Endothelial cell of umbilical vein (primary cell): ENCODE data around the gene CHCHD3. TPM values are rescaled to one million over a fixed set of nuclear protein-coding genes. Genes with fewer than 3 reads are reported as not detected.

Experiments
- BruUV-seq: library from RNA; stranded (reverse); fragments of 400-500 nt; replicated peaks from 2 replicates; lab custom pipeline; 2021; lab: Mats Ljungman, UMichigan
- CTCF ChIA-PET: fragments of 300-600, 350-600 bp; sonication (Branson Sonifier 250); formaldehyde crosslinking; loops from one replicate; lab custom pipeline; 2021; ENCODE audit warnings: antibody characterized with exemption, inconsistent platforms; lab: Charles Lee
- POLR2A ChIA-PET: fragments of 300-600, 350-600 bp; sonication (Branson Sonifier 250); formaldehyde crosslinking; loops from one replicate; lab custom pipeline; 2021; ENCODE audit warnings: antibody characterized with exemption, inconsistent platforms; lab: Charles Lee
- DNase-seq: peaks from one replicate; pipeline ENCODE4 v3.0.0-alpha.2; 2011; ENCODE audit warnings: low read depth, low spot score
- FAIRE-seq: peaks from 2 replicates; lab custom pipeline; 2011; peaks lifted over from hg19 to GRCh38; lab: Jason Lieb, UNC
- H2AFZ ChIP-seq: 2 replicates; pipeline ENCODE4 v1.6.0; 2012; ENCODE audit warnings: low read depth, low read length, control low read depth, inconsistent platforms
- H3K27ac ChIP-seq: 2 replicates; pipeline ENCODE4 v1.5.1; 2011; ENCODE audit warnings: low read depth, mild to moderate bottlenecking, control low read depth, low read length, moderate library complexity; ENCODE audit not compliant: insufficient read depth
- H3K27me3 ChIP-seq, 2 experiments: 2 replicates each; pipeline versions ENCODE4 v1.6.0 to v1.6.1; 2011; ENCODE audit warnings: low read length in 2 of 2, mixed read lengths in 1 of 2; ENCODE audit not compliant: control insufficient read depth in 2 of 2, insufficient read depth in 2 of 2
- H3K36me3 ChIP-seq, 2 experiments: 2 replicates in 1 of 2; 3 replicates in 1 of 2; pipeline ENCODE4 v1.5.1; 2011; ENCODE audit warnings: low read length in 2 of 2, mild to moderate bottlenecking in 1 of 2, moderate library complexity in 1 of 2; ENCODE audit not compliant: control insufficient read depth in 2 of 2, insufficient read depth in 2 of 2; ENCODE audit errors: extremely low read depth in 1 of 2
- H3K4me1 ChIP-seq: 3 replicates; pipeline ENCODE4 v1.5.1; 2011; ENCODE audit warnings: mild to moderate bottlenecking, low read length; ENCODE audit not compliant: control insufficient read depth, insufficient read depth; ENCODE audit errors: extremely low read depth
- H3K4me2 ChIP-seq: 2 replicates; pipeline ENCODE4 v1.6.1; 2011; ENCODE audit warnings: low read length, control low read depth, mixed read lengths; ENCODE audit not compliant: insufficient read depth
- H3K4me3 ChIP-seq, 3 experiments: fragments of 200-600 bp in 1 of 3; sonication (generic), shearing (Covaris generic) in 1 of 3; replicated peaks in 1 of 3; 2 replicates each; pipeline ENCODE4 v1.5.1; 2011 to 2016; ENCODE audit warnings: control low read depth in 3 of 3, low read length in 3 of 3, mild to moderate bottlenecking in 2 of 3, inconsistent platforms in 1 of 3, low read depth in 1 of 3, moderate library complexity in 1 of 3; ENCODE audit not compliant: insufficient read depth in 1 of 3
- H3K79me2 ChIP-seq: 2 replicates; pipeline ENCODE4 v1.6.0; 2012; ENCODE audit warnings: low read length, inconsistent platforms; ENCODE audit not compliant: control insufficient read depth, insufficient read depth
- H3K9ac ChIP-seq: replicated peaks from 2 replicates; pipeline ENCODE3; 2011; ENCODE audit warnings: low read length, control low read depth; ENCODE audit not compliant: insufficient read depth; ENCODE audit errors: extremely low read depth
- H3K9me1 ChIP-seq: replicated peaks from 3 replicates; pipeline ENCODE4 v1.6.0; 2011; ENCODE audit warnings: mild to moderate bottlenecking, low read length; ENCODE audit not compliant: control insufficient read depth, insufficient read depth; ENCODE audit errors: extremely low read depth
- H3K9me3 ChIP-seq: replicated peaks from 2 replicates; pipeline ENCODE4 v1.5.1; 2012; ENCODE audit warnings: low read length, inconsistent platforms; ENCODE audit not compliant: control insufficient read depth, insufficient read depth
- H4K20me1 ChIP-seq: replicated peaks from 2 replicates; pipeline ENCODE3; 2011; ENCODE audit warnings: mild to moderate bottlenecking, low read length; ENCODE audit not compliant: control insufficient read depth, insufficient read depth; ENCODE audit errors: extremely low read depth
- CTCF ChIP-seq, 2 donors: IDR thresholded peaks; 1 replicate in 1 of 2; 2 replicates in 1 of 2; pipeline ENCODE4 v1.5.1; 2011; ENCODE audit warnings: low read length in 2 of 2, mild to moderate bottlenecking in 2 of 2, moderate library complexity in 2 of 2, control low read depth in 1 of 2, inconsistent platforms in 1 of 2, low read depth in 1 of 2; ENCODE audit not compliant: insufficient read depth in 1 of 2; ENCODE audit errors: extremely low read depth in 1 of 2
- EZH2 ChIP-seq: IDR thresholded peaks from 2 replicates; pipeline ENCODE4 v1.6.1; 2012; ENCODE audit warnings: borderline replicate concordance, low read depth, mild to moderate bottlenecking, moderate library complexity, low read length, inconsistent platforms; ENCODE audit not compliant: severe bottlenecking
- FOS ChIP-seq: IDR thresholded peaks from 2 replicates; pipeline ENCODE4 v1.6.1; 2011; ENCODE audit warnings: mild to moderate bottlenecking, low read length, moderate library complexity, borderline replicate concordance; ENCODE audit not compliant: insufficient read depth
- GATA2 ChIP-seq: IDR thresholded peaks from 2 replicates; pipeline ENCODE4 v1.7.0; 2011; ENCODE audit warnings: low read depth, mild to moderate bottlenecking, moderate library complexity, mixed read lengths, low read length; ENCODE audit not compliant: insufficient read length, insufficient read depth
- JUN ChIP-seq: IDR thresholded peaks from 2 replicates; pipeline ENCODE4 v1.6.1; 2011; ENCODE audit warnings: borderline replicate concordance, low read depth; ENCODE audit not compliant: insufficient read length, insufficient read depth
- MAX ChIP-seq: IDR thresholded peaks from 2 replicates; pipeline ENCODE4 v1.6.1; 2011; ENCODE audit not compliant: insufficient read depth, insufficient read length
- MYC ChIP-seq: IDR thresholded peaks from one replicate; pipeline ENCODE4 v1.6.1; 2011; ENCODE audit warnings: mild to moderate bottlenecking, low read depth, low read length
- POLR2A ChIP-seq: IDR thresholded peaks from 2 replicates; pipeline ENCODE4 v1.6.1; 2012; ENCODE audit warnings: low read depth, mild to moderate bottlenecking, control low read depth, low read length
- POLR2AphosphoS5 ChIP-seq: IDR thresholded peaks from 2 replicates; pipeline ENCODE4 v1.6.1; 2012; ENCODE audit warnings: low read depth, mild to moderate bottlenecking, control low read depth, low read length, moderate library complexity; ENCODE audit not compliant: insufficient read depth
- dilution Hi-C: fragments of 300-500 bp; cut with MboI; formaldehyde crosslinking; loops from one replicate; pipeline ENCODE4 v1.15.0; 2019; ENCODE audit warnings: low sequenced_read_pairs; ENCODE audit not compliant: extremely low pct_ligation_motif_present
- intact Hi-C: fragments of 100-400 bp; cut with micrococcal nuclease; formaldehyde crosslinking; loops from one replicate; pipeline ENCODE4 v1.10.0; 2022
- polyA plus RNA-seq, 4 experiments: library from polyadenylated mRNA; depleted of rRNA in 3 of 4; stranded (reverse) in 3 of 4; unstranded in 1 of 4; fragments of >200 nt; gene quantifications; 2 replicates each; pipeline versions ENCODE4 v1.2.1 to v1.2.3, GENCODE V29; 2011 to 2012; ENCODE audit warnings: missing spikeins in 1 of 4
- total RNA-seq: library from RNA; stranded (reverse); gene quantifications from 2 replicates; pipeline ENCODE4 v1.2.3, GENCODE V29; 2021

CHCHD3 gene
- total and polyA plus RNA-seq, 2 donors (not counting 3 experiments of a cell fraction or from before 2014, with no cell fraction given) = 22.0 to 63.7 TPM

- DNase-seq = no peak
- no peaks in the 10 kb centered on the region for H3K9me1 ChIP-seq
- no peak overlapping the region for H3K27ac ChIP-seq
- TF ChIP-seq MAX (no peak), POLR2A (no peak), GATA2 (no peak), POLR2AphosphoS5 (no peak), CTCF (IDR thresholded peaks at IDR 0.05; ENCODE audit: extremely low read depth in 1 of 2, insufficient read depth in 1 of 2, low read depth in 1 of 2, low read length in 2 of 2) (no peak), EZH2 (no peak), MYC (no peak), JUN (no peak), FOS (no peak)
- no peaks in the 10 kb centered on the region for H3K79me2 ChIP-seq
- POLR2A ChIA-PET = no interaction called here
- CTCF ChIA-PET = no interaction called here
- no peaks in the 10 kb centered on the region for H3K27me3 ChIP-seq
- BruUV-seq = no TSS peak
- no peaks in the 10 kb centered on the region for H4K20me1 ChIP-seq
- intact Hi-C loops (no loop called here), dilution Hi-C loops (no loop called here)
- no peak overlapping the region for H3K4me2 ChIP-seq
- H2AFZ ChIP-seq = no peak overlapping the region
- no peak overlapping the region for H3K9ac ChIP-seq
- FAIRE-seq = no peak
- no peaks in the 10 kb centered on the region for H3K36me3 ChIP-seq
- no peak overlapping the region for H3K4me3 ChIP-seq
- H3K9me3 ChIP-seq = no peaks in the 10 kb centered on the region
- no peaks in the 10 kb centered on the region for H3K4me1 ChIP-seq
These were observed 210.5 kb downstream of the CHCHD3 start for GRCh38 chr7:132871419-132871818.
